ENCODE data around the gene HACD2. TPM values are rescaled to one million over a fixed set of nuclear protein-coding genes. Genes with fewer than 3 reads are reported as not detected.

Gene HACD2
- polyA plus RNA-seq, 1 donor: 12.2 TPM

DNA sequence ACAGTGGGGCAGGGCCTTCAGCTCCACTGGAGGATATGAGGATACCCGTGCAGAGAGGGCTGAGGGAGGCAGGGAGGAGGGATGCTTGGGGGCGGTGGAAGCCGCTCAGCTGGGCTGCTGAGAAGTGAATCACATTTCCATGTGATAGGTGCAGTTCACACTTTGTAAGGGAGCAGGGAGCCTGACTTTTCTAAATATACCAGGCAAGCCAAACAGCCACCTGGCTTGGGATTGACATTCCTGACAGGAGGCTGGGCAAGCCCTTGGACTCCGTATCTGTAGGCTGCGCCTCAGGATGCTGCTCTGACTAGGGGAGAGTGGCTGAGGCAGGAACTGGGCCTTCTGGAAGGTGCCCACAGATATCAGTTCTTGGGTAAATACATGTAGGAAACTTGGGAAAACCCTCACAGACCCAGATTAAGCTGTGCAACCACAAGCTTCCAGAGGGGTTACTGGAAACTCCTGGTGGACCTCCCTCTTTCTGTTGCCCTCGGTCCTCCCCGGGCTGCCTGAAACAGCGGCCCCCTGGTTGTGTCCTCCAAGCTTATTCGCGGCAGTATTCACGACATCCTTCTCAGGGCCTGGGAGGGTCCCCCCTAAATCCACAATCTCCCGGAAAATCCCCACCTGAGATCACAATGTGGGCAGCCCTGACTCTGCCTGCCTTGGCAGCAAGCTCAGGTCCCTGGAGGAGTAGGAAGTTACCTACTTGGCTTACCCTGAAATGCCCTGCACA is 103.0 kb downstream of the HACD2 start:
- DNase-seq (ENCODE audit: low read depth): no peak

DNA sequence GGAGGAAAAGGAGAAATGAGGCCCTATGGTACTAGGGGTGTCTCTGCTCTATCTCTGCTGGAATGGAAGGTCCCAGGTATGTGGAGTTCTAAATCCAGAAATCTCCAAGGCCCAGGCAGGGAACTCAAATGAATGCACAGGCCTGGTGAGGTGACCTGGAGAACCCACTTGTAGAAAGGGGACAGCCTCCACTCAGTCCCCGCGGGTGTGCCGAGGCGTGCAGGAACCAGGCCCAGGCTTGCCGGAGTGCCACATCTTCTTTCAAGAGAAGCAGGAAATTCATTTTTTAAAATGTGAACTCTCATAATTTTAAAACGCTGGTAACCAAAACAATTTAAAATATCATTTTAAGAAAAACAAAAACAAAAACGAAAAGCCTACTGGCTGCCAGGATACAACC is 103.8 kb downstream of the HACD2 start:
- DNase-seq (ENCODE audit: low read depth): no peak

DNA sequence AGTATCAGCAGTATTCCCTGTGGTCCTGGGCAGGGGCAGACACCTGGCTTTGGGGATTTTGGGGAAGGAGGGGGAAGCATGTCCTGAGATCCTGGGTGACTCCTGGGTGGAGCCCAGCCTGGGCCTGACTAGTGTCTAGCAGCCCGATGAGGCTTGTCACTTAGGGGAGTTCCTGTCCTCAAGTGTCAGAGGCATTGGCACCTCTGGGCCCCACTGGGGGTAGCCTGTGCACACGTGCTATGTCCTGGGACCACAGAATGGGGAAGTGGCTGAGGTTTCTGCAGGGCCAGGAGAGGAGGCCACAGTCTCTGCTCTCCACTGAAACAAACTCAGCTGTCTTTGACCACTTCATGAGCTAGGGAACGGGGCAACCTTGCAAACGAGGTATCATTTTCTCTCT is 104.4 kb downstream of the HACD2 start:
- no peak for DNase-seq (ENCODE audit: low read depth)

DNA sequence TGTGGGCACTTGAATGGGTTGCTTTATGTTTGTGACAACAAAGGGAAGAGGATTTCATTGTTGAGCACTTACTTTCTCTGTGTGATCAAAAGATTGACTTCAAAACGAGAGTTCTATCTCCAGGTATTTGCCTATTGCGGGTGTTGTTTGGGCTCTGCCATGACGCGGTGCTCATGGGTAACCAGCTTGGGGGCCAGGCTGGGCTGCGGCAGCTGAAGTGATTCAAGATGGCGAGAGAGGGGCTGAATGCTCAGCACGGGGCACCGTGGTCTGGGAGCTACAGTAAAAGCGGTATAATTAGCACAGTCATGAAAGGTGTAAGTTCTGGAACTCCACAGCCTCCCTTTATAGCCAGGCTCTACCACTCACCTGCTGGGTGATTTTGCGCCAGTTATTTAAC is 105.0 kb downstream of the HACD2 start:
- no peak for DNase-seq (ENCODE audit: low read depth)

DNA sequence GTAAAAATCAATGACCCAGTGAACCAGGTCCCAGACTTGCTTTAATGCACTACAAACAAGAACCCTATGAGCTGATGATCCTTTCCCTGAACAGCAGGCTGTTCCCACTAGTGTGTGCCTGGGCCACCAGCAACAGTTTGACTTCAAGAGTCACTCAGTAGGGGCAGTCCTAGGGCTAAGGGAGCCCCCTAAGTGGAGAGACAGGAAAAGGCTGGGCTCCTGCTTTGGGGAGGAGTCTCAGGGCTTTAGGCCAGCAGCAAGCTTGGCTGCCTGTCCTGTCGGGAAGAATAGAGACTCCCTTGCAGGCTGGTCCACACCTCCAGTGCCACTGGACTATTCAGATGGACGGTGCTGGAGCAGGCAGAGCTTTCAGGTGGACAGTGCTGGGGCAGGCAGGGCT is 106.5 kb downstream of the HACD2 start:
- DNase-seq (ENCODE audit: low read depth): no peak

DNA sequence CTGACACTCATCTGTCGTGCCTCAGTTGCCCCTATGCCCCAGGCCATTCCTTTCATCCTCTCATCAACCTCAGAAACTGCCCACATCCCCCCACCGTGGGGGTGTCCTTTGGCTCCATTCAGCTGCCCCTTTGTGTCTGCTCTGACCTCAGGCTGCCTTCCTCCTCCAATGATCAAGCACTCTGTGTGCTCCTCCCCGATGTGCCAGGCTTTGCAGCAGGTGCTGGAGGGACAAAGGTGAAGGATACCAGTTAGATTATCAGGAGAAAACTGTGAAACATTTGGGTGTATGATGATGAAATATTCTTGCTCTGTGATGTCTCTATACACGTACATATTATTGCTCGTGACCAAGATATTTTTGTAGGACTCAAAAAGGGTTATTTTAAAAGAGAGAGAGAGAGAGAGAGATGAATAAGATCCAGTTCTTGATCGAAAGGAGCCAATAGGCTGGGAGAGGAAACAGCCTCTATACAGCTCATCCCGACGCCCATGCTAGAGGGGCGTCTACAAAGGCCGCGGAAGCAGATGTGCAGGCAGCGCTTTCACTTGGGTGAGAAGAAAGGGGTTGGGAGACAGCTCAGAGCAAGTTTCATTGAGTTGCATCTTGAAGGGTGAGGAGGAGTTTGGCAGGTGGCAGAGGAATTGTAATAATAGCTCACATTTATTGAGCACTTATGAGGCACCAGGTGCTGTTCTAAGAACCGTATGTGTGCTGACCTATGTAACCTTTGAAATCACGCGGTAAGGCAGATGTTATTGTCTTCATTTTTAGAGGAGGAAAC is 107.7 kb downstream of the HACD2 start:
- no peak for DNase-seq (ENCODE audit: low read depth)

DNA sequence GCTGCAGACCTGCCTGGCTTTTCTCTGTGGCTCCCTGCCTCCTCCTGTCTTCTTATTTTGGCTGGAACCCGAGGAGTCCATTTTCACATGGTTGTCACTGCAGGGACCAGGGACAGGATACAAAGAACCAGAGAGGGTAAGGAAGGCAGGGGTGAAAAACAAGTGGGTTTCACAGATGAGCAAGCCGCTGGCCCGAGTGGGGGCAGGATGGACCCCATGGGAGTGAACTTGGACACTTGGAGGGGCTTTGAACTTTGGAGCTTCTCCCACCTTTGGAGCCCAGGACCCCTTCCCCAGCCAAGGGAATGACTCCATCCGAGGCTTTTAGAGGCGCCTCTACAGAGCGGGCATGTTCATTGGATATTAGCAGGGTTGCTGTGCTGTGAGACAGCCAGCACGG is 109.1 kb downstream of the HACD2 start:
- no peak for DNase-seq (ENCODE audit: low read depth)

DNA sequence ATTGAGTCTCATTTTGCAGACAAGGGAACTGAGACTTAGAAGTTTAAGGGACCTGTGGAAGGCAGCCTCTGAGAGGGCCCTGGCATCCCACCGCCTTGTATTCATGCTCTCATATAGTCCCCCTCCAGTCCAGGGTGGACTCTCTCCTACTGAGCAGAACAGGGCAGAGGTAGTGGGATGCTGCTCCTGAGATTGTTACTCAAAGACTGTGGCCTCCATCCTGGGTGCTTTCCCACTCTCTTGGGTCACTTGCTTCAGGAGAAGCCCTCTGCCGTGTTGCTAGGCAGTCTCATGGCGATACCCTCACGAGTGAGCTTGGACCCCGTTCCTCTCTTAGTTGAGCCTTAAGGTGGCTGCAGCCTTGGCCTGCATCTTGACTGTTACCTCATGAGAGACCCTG is 113.7 kb downstream of the HACD2 start:
- no peak for DNase-seq (ENCODE audit: low read depth)

DNA sequence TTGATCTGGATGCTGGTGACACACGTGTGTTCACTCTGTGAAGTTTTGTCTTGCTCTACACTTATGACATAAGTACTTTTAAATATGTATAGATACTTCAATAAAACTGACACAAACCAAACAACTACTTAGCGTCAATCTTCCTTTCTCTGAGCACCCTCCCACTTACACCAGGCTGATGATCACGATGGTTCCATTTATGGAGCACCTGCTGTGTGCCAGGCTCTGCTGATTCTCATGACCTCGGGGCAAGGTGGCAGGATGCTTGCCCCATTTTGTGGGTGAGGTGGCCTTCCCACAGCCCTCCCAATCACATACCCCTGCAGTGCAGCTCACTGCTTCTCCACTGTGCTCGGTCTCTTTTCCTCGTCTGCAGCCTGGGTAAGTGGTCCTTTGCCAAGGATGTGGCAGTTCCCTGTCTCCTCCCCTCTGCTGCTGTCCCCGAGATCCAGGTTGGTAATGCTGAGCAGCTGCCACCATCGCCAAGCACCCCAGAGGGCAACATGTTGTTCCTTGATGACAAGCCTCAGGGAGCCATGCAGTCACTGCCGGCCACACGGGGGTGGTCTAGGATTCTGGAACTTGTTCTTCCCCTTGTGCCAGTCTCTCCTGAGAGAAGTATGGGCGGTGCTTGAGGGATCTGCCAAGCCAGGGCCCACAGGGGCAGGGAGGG is 115.4 kb downstream of the HACD2 start:
- no peak for DNase-seq (ENCODE audit: low read depth)

DNA sequence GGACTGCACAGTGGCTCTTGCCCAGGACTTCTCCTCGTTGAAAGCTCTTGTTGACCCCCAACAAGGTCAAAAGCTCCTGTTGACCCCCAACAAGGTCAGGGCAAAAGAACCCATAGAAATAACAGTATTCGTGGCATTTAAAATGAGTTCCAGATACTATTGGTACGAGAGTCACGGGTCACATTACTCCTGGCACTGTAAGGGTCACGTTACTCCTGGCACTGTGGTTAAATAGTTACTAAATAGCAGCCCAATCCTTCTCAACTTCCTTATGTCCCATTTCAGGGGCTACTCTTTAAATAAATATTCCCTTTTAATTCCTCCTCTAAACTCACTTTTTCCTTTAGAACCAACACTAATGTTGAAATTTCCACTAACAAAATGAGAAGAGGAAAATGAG is 117.8 kb downstream of the HACD2 start:
- DNase-seq (ENCODE audit: low read depth): no peak

DNA sequence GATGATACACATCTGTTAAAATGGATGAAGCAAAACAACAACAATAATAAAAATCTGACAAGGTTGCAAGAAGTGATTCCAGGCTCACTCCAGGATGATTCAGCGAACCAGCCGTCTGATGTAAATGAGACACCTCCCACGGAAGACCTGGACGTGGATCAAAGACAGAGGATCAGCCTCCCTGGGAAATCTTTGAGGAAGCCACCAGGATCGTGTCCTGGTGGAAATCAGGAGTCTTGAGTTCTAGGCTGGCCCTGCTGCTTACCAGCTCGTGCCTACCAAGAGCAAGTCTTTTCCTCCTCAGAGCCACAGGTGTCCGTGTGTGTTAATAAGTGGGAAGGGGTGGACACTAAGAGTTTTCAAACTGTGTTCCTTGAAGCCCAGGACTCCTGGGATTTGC is 120.6 kb downstream of the HACD2 start:
- DNase-seq (ENCODE audit: low read depth): no peak

DNA sequence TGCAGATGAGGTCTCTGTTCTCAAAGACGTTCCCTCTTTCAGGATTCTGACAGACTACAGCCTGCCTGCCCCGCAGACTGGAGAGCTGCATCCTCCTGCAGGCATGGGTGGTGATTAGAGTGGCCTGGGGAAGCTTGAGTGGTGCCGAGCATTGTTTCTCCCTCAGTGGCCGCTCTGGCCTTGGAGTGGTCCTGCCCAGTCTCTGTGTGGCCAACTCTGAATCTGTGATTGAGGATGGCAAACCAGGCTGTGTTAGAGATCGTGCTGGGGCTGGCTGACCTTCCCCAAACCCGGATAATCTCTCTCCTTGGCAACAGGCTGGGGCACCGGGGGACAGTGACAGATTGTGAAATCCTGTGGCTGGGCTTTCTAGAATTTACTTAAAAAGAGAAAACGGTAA is 125.0 kb downstream of the HACD2 start:
- no peak for DNase-seq (ENCODE audit: low read depth)

DNA sequence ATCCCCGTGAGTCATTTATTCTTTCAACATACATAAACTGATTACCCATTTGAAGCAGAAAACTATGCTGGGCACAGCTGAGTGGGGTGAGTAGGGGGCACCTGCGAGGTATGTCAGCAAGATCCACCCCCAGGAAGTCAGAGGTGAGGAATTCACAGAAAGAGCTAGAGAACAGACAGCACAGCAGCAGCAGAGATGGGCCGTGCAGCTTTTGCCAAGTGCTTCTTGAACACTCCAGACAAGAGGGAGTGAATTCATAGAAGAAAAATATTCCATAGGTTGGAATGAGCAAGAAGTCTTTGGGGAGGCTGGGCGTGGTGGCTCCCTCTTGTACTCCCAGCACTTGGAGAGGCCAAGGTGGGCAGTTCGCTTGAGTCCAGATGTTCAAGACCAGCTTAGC is 126.6 kb downstream of the HACD2 start:
- no peak for DNase-seq (ENCODE audit: low read depth)

DNA sequence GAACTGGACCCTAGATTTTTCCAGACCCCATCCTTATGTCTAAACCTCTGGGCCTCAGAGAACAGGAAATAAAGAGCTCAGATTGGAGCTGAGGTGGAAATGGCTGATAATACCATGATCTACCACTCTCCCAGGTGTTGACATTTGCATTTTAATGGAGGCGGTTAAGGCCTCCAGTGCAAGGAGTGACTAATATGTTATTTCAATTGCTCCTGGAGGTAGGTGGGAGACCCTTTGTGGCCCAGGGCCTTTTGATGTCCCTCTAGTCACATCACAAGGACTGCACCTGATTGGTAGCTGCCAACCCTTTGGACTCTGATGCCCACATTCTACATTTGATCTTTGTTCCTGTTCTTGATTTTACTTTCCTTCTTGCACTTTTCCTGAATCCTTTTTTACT is 127.0 kb downstream of the HACD2 start:
- no peak for DNase-seq (ENCODE audit: low read depth)

DNA sequence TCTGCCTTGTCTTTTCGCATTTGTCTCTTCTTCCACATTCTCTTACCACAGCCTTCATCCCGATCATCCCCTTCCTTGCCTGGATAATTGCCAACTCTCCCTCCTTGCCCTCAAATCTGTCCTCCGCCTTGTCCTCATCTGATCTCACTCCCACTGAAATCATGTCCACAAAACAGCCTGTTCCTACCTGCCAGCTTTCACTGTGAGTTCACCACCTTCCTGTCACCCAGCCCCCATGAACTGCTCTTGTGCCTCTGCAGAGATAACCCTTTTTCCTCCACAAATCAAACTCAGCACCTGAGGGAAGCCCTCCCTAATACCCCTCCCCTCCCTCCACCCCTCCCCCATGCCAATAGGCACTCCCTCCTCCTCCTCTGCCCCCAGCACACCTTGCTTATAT is 131.2 kb downstream of the HACD2 start:
- DNase-seq (ENCODE audit: low read depth): no peak

DNA sequence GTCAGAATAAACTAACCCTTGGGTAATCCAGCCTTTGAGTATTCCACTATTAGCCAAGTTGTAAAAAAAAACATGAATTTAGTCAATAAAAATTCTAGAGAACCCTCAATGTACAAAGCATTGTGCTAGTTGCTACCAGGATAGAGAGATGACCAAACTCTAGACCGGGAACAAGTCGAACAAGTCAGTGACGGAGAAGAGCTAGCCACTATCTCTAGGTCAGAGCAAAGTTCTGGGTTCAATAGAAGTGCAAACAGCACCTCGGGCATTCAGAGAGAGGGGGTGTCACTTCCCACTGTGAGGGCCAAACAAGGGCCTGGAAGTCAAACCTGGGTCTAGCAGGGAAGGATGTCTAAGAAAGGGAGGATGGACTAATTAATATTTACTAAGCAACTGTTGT is 133.7 kb downstream of the HACD2 start:
- DNase-seq (ENCODE audit: low read depth): no peak

DNA sequence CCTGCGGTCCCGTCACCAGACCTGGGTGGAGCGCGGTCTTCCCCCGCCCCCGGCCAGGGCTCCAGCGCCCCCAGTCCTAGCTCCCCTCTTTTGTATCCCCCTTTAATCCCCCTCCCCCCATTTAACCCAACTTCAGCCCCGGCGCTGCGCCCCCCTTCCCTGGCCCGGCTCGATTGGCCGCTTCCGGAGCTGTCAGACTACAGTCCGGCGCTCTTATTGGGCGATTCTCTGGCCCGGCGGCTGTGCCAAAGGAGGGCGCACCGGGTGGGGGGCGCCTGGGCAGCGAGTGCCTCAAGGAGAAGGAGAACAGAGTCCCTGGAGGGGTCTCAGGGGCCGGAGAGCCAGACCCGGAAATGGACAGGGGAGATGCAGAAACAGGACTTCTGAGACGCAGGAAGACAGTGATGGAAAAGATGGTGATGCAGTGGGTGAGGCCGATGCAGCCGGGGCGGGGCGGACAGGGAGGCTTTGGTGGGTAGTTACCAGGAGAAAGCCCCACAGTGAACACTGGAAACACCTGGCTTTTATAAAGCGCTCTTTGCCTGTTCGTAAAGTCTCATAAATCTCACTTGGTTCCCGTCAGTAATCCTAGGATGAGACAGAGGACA is 134.8 kb downstream of the HACD2 start:
- DNase-seq (ENCODE audit: low read depth): no peak

DNA sequence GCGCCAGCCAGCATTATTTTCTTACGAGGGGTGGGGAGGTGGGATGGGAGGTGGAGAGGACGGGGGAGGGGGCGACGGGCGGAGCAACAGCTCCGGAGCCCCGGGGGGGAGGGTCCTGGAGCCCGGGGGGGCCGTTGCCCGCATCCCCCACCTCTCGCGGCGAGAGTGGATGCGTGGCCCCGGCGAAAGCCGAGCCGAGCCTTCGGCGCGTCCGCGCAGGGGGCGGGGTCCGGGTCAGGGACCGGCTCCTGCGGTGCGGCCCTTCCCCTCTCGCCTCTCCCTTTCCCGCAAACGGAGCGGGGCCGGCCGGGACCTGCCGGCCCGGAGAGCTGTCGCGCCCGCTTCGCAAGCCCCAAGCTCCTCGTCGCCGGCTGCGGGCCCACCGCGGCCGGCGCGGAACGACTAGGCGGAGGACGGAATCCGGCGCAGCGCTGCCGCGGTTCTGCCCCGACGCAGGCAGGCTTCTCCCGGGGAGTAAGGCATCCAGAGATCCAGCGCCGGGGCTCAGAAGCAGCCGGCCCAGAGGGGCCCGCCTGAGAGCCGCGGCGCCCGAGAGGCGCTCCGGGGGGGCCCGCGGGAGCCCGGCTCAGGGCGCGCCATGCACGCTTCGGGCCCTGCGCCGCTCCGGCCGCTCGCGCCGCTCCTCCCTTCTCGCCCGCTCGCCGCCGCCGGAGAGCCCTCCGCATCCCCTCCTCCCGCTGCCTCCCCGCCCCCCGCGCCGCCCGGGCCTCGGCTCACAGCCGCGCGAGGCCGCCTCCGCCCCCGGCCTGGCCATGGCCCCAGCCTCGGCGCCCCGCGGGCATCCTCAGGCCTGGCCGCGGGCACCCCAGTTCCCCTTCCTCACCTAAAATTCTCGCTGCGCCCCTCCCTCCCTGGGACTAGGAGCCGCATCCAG is 135.5 kb downstream of the HACD2 start:
- no peak for DNase-seq (ENCODE audit: low read depth)

DNA sequence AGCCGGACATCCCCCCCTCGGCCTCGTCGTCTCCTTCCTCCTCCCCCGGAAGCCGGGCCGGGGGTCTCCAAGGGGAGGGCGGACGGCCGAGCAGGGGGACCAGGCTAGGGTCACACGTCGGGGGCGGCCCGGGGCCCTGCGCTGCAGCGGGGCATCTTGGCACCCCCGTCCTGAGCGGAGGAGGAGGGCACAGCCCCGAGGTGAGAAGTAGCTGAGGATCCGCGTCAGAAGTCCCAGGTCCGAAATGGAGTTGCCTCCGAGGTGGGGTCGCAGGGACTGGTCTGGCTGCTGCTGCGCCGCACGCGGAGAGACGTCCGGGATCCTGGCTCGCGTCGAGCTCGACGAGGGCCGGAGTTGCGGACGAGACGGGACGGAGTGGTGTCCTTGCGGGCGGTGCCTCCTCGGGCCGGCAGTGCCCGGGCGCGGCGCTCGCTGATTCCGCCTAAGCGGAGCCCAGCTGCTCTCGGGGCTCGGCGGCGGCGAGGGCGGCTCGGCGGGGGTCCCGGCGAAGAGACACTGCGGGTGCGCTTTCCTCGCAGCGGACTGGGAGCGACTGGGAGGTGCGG is 136.2 kb downstream of the HACD2 start, which contains the start of gene ADCY5:
Gene ADCY5, minus strand, starts transcription at position 555 of the 566 bp plus-strand sequence. Its CDS starts 545 bp downstream, at position 10.
- DNase-seq (ENCODE audit: low read depth): no peak

DNA sequence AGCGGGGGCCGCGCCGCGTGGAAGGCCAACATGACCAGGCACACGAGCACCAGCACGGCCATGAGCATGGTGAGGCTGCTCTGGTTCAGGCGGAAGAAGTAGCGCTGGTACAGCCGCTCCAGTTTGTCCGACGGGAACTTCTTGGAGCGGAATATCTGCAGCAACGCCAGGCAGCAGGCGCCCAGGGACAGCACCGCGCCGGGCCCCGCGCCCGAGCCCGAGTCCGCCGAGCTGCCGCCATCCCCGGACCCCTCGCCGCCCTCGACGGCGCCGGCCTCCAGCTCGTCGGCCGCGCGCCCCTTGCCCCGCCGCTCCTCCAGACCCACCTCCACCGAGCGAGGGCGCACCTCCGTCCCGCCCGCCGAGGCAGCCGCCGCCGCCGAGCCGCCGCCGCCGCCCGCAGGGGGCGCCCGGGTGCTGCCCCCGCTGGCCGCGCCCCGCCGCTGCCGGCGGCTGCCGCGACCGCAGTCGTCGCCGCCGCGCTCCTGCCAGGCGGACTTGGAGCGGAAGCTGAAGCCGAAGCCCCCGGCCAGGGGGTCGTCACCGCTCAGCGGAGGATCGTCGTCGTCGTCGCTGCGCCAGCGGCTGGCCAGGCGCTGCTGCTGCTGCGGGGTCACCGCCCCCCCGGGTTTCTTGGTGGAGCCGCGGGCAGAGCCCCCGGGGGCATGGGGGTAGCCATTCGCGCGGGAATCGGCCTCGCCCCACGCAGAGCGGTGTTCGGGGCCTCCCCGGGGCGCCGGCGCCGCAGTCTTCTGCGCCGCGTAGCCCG is 136.9 kb downstream of the HACD2 start:
- DNase-seq (ENCODE audit: low read depth): no peak
